K562 (cell line): Measurements from ENCODE around the gene ZNF692.

ENCODE experiments used
- CHD4 ChIP-seq: fragments of 200-600 bp; sonication (generic); IDR thresholded peaks from 3 replicates; pipeline ENCODE4 v1.6.1; 2012; ENCODE audit warnings: low read depth, mild to moderate bottlenecking, mixed read lengths, low read length, inconsistent platforms; ENCODE audit not compliant: insufficient read depth, insufficient replicate concordance, poor library complexity, severe bottlenecking
- POLR2A ChIP-seq: fragments of 450-650 bp; conservative IDR thresholded peaks from 2 replicates; pipeline ENCODE4 v1.6.1; 2016
- SP2 ChIP-seq: IDR thresholded peaks from 2 replicates; pipeline ENCODE4 v1.6.1; 2011; ENCODE audit warnings: mild to moderate bottlenecking, low read depth, low read length, moderate library complexity; ENCODE audit not compliant: poor library complexity, severe bottlenecking; ENCODE audit errors: extremely low read depth
- TAF9B ChIP-seq: fragments of 450-650 bp; IDR thresholded peaks from 2 replicates; pipeline ENCODE4 v1.6.1; 2018; ENCODE audit warnings: mild to moderate bottlenecking; ENCODE audit not compliant: partially characterized antibody
- TF ChIP-seq, protein P1 (sequence below), 3 experiments: IDR thresholded peaks in 2 of 3; conservative IDR thresholded peaks in 1 of 3; 2 replicates each; pipeline ENCODE4 v1.5.1; 2011 to 2012; ENCODE audit warnings: low read length in 3 of 3, mild to moderate bottlenecking in 3 of 3, control low read depth in 2 of 3, improper control_type of control experiment in 1 of 3, inconsistent platforms in 1 of 3, low read depth in 1 of 3, mixed read lengths in 1 of 3, moderate library complexity in 1 of 3; ENCODE audit not compliant: insufficient read depth in 2 of 3

DNA sequence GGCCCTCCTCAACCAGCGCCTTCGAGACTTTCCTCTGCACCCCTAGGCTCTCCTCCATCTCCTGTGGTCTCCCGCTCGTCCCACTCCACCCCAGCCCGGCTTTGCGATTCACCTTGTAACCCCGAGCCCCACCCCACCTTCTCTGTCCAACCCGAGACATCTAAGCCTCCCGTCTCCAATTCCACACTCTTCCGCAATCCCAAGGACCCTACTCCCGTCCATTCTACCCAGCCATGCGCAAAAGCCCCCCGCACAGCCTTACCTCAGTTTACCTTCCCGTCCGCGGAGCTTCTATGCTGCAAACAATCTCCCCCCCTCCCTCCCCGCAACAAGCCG, 33.3 kb downstream of the ZNF692 start:
- TF ChIP-seq, protein P1, sequence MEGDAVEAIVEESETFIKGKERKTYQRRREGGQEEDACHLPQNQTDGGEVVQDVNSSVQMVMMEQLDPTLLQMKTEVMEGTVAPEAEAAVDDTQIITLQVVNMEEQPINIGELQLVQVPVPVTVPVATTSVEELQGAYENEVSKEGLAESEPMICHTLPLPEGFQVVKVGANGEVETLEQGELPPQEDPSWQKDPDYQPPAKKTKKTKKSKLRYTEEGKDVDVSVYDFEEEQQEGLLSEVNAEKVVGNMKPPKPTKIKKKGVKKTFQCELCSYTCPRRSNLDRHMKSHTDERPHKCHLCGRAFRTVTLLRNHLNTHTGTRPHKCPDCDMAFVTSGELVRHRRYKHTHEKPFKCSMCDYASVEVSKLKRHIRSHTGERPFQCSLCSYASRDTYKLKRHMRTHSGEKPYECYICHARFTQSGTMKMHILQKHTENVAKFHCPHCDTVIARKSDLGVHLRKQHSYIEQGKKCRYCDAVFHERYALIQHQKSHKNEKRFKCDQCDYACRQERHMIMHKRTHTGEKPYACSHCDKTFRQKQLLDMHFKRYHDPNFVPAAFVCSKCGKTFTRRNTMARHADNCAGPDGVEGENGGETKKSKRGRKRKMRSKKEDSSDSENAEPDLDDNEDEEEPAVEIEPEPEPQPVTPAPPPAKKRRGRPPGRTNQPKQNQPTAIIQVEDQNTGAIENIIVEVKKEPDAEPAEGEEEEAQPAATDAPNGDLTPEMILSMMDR (IDR thresholded peaks at IDR 0.05 in 2 of 3, conservative IDR thresholded peaks at IDR 0.05 in 1 of 3; ENCODE audit: insufficient read depth in 2 of 3, low read depth in 1 of 3, low read length in 3 of 3) = no peak
- TF ChIP-seq CHD4 (no peak), POLR2A (no peak; the same call in 1 of the 2 replicates), TAF9B (no peak), SP2 (no peak)
